ENCODE results near the gene RXYLT1. TPM values are rescaled to one million over a fixed set of nuclear protein-coding genes. Genes with fewer than 3 reads are reported as not detected.

RXYLT1 gene
- polyA plus RNA-seq, 1 donor (not counting 4 experiments of a cell fraction or from before 2014, with no cell fraction given), result 17.0 TPM

- no peak for FAIRE-seq
Measured at GRCh38 chr12:63770375-63770774, 9.3 kb upstream of the RXYLT1 start.

DNA sequence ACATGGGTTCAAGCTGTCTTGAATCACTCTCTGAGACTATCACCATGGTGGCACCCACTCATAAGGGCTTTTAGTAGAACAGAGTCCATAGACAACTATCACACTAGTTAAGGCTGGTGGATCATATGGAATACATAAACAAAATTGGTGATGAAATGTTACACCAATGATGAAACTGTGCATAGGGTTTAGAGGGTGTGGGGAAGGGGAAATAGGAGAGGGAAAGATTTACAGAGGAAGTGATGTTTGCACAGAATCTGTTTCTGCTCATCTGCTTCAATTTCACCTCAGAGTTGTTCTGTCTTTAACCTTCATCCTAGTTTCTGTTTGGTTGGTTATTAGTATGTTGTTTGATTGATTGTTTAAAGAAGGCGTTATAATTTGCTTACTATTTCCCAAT is 2.4 kb upstream of the RXYLT1 start:
- DNase-seq (ENCODE audit: low read depth, low spot score) (no peak), FAIRE-seq (no peak)
- Histone ChIP-seq H3K4me1 (ENCODE audit: control insufficient read depth, extremely low read depth, insufficient read depth, low read length) (peaks cover 10% of the 10 kb centered on the region), H3K27ac (ENCODE audit: control insufficient read depth, insufficient read depth, low read length) (no peak overlapping the region), H3K27me3 (ENCODE audit: control insufficient read depth, extremely low read depth, insufficient read depth, low read length) (no peaks in the 10 kb centered on the region), H3K9me3 (ENCODE audit: control insufficient read depth, low read depth, low read length) (no peaks in the 10 kb centered on the region), H3K4me3 (ENCODE audit: control insufficient read depth in 2 of 3, extremely low read depth in 1 of 3, insufficient read depth in 2 of 3, low read depth in 1 of 3, low read length in 3 of 3) (no peak overlapping the region), H2AFZ (ENCODE audit: control insufficient read depth, low read length) (no peak overlapping the region), H3K79me2 (ENCODE audit: control insufficient read depth, insufficient read depth, low read length) (peaks cover 5% of the 10 kb centered on the region), H3K9me1 (ENCODE audit: control insufficient read depth, extremely low read depth, insufficient read depth, low read length) (no peaks in the 10 kb centered on the region), H3K9ac (ENCODE audit: control insufficient read depth, extremely low read depth, insufficient read depth, low read length) (no peak overlapping the region), H3K36me3 (ENCODE audit: control insufficient read depth in 2 of 2, extremely low read depth in 1 of 2, insufficient read depth in 2 of 2, low read length in 2 of 2) (peaks cover 2% of the 10 kb centered on the region in 2 experiments), H4K20me1 (ENCODE audit: control insufficient read depth, extremely low read depth, insufficient read depth, low read length) (no peaks in the 10 kb centered on the region), H3K4me2 (ENCODE audit: control insufficient read depth, extremely low read depth, insufficient read depth, low read depth, low read length) (no peak overlapping the region)
- dilution Hi-C loops (cut with MboI; ENCODE audit: extremely low pct_ligation_motif_present, low sequenced_read_pairs), result no loop called here
- no peak for TF ChIP-seq CTCF (optimal IDR thresholded peaks at IDR 0.05 in 1 of 3, IDR thresholded peaks at IDR 0.05 in 1 of 3, conservative IDR thresholded peaks at IDR 0.05 in 1 of 3; ENCODE audit: extremely low read depth in 1 of 3, insufficient read depth in 2 of 3, low read length in 3 of 3)
- no peak for TF ChIP-seq EZH2 (IDR thresholded peaks at IDR 0.05; ENCODE audit: low read length)

More at GRCh38 chr12:63770375-63770774, 9.3 kb upstream of the RXYLT1 start:
- H3K9me1 ChIP-seq (ENCODE audit: control insufficient read depth, extremely low read depth, insufficient read depth, low read length), result no peaks in the 10 kb centered on the region
- no peak overlapping the region for H3K27ac ChIP-seq (ENCODE audit: control insufficient read depth, insufficient read depth, low read length)
- no peak overlapping the region for H3K9ac ChIP-seq (ENCODE audit: control insufficient read depth, extremely low read depth, insufficient read depth, low read length)
- no peaks in the 10 kb centered on the region for H3K36me3 ChIP-seq (ENCODE audit: control insufficient read depth in 2 of 2, extremely low read depth in 1 of 2, insufficient read depth in 2 of 2, low read length in 2 of 2)
- no peak overlapping the region for H2AFZ ChIP-seq (ENCODE audit: control insufficient read depth, low read length)
- TF ChIP-seq EZH2 (IDR thresholded peaks at IDR 0.05; ENCODE audit: low read length), result no peak
- TF ChIP-seq CTCF (optimal IDR thresholded peaks at IDR 0.05 in 1 of 3, IDR thresholded peaks at IDR 0.05 in 1 of 3, conservative IDR thresholded peaks at IDR 0.05 in 1 of 3; ENCODE audit: extremely low read depth in 1 of 3, insufficient read depth in 2 of 3, low read length in 3 of 3), result no peak
- no peaks in the 10 kb centered on the region for H3K27me3 ChIP-seq (ENCODE audit: control insufficient read depth, extremely low read depth, insufficient read depth, low read length)
- dilution Hi-C loops (cut with MboI; ENCODE audit: extremely low pct_ligation_motif_present, low sequenced_read_pairs), result no loop called here
- no peaks in the 10 kb centered on the region for H4K20me1 ChIP-seq (ENCODE audit: control insufficient read depth, extremely low read depth, insufficient read depth, low read length)
- no peaks in the 10 kb centered on the region for H3K4me1 ChIP-seq (ENCODE audit: control insufficient read depth, extremely low read depth, insufficient read depth, low read length)
- no peak for DNase-seq (ENCODE audit: low read depth, low spot score)
- H3K79me2 ChIP-seq (ENCODE audit: control insufficient read depth, insufficient read depth, low read length), result no peaks in the 10 kb centered on the region
- H3K4me3 ChIP-seq (ENCODE audit: control insufficient read depth in 2 of 3, extremely low read depth in 1 of 3, insufficient read depth in 2 of 3, low read depth in 1 of 3, low read length in 3 of 3), result no peak overlapping the region
- no peaks in the 10 kb centered on the region for H3K9me3 ChIP-seq (ENCODE audit: control insufficient read depth, low read depth, low read length)
- H3K4me2 ChIP-seq (ENCODE audit: control insufficient read depth, extremely low read depth, insufficient read depth, low read depth, low read length), result no peak overlapping the region

Measured in keratinocyte (primary cell).